Measurements from ENCODE around the gene RGPD5.
"Not testable (repeated sequence)": the region's sequence is repeated elsewhere in the genome, so short reads cannot be mapped to it uniquely, and the experiment has no call there.

Gene RGPD5

GRCh38 chr2:109894141-109894540 is 100.0 kb downstream of the RGPD5 start:
- DNase-seq = not testable (repeated sequence)

GRCh38 chr2:109895090-109895869 is 101.2 kb downstream of the RGPD5 start:
- DNase-seq = not testable (repeated sequence)

- not testable (repeated sequence) for DNase-seq
Observed at GRCh38 chr2:109896212-109896611, 102.1 kb downstream of the RGPD5 start.

- not testable (repeated sequence) for DNase-seq
Observed at GRCh38 chr2:109897769-109898461, 103.8 kb downstream of the RGPD5 start.

GRCh38 chr2:109898462-109899336 is 104.6 kb downstream of the RGPD5 start, which contains the start of gene LIMS3:
Gene LIMS3 (plus strand): TSS chr2:109898688. CDS start chr2:109898729, 41 bp downstream.
- not testable (repeated sequence) for DNase-seq

GRCh38 chr2:109905796-109906195 is 111.7 kb downstream of the RGPD5 start:
- DNase-seq = not testable (repeated sequence)

Measured in NCI-H2227 treated with DMSO at 0.1 percent for 48 hours (cell line).